ENCODE measurements around the gene TNFAIP8L3.

Gene TNFAIP8L3

DNA sequence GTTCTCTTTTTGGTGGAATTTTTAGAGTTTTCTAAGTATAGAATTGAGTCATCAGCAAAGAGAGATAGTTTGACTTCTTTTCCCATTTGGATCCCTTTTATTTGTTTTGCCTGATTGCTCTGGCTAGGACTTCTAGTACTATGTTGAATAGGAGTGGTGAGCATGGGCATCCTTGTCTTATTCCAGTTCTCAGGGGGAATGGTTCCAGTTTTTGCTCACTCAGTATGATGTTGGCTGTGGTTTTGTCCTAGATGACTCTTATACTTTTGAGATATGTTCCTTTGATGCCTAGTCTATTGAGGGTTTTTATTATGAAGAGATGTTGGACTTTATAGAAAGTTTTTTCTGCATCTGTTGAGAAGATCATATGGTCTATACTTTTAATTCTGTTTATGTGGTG is 72.5 kb downstream of the TNFAIP8L3 start:
- DNase-seq: no peak
- intact Hi-C loops (cut with DNase I): no loop called here

DNA sequence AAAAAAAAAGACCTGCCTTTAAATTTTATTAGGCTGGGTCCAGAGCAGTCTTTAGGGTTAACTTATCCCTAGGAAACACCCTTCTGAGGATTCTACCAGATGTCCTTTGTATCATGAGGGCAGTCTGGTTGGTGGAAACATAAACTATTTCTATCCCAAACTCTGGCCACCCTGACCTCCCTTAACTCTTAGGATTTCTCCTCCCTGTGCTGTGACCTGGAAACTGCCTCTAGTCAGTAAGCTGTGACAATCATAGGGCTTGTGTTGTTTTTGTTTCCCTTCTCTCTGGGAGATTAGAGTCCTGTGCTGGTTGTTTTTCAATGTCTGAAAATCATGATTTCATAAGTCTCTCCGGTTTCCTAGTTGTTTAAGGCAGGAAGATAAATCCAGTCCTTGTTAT is 78.1 kb downstream of the TNFAIP8L3 start:
- no peak for DNase-seq
- intact Hi-C loops (cut with DNase I): no loop called here

DNA sequence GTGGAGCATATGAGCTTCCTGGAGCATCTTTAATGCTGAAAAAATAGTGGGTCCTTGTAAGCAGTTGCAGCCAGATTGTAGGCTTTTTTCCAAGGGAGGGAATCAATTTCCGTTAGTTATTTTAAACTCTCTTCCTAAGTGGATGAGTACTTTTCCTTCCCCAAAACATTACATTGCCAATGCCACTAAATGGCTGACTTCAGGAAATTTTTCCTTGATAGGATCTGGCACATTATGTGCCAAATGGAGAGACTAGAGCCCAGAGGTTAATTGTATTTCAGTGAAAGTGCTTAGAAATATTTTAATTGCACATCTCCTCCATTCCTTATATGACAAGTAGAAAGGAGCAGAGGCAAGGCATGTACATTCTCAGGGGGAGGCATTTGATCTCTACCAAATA is 83.5 kb downstream of the TNFAIP8L3 start:
- DNase-seq: no peak
- intact Hi-C loops (cut with DNase I): no loop called here

DNA sequence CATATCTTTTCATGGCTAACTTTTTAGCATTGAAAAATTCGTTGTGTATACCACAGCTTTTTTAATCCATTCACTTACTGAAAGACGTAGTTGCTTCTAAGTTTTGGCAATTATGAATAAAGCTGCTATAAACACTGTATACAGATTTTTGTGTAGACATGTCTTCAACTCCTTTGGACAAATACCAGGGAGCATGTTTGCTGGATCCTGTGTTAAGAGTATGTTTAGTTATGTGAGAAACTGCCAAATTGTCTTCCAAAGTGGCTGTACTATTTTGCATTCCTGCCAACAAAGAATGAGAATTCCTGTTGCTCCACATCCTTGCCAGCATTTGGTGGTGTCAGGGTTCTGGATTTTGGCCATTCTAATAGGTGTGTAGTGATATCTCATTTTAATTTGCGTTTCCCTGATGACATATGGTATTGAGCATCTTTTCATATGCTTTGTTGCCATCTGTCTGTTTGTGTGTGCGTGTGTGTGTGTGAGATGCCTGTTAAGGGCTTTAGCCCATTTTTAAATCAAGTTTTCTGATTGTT is 87.5 kb downstream of the TNFAIP8L3 start:
- intact Hi-C loops (cut with DNase I): no loop called here
- DNase-seq: no peak
